HG02852 (cell line): Measurements from ENCODE around the gene CCDC195.
A peak's percentile ranks its signal among the peaks of the same experiment; 100 is the strongest.

Experiments used
- ATAC-seq: cut with Tn5 transposase; IDR thresholded peaks from one replicate; pipeline ENCODE4 v1.9.1; 2021; ENCODE audit warnings: mild to moderate bottlenecking, moderate library complexity; ENCODE audit not compliant: unreplicated experiment

CCDC195 gene

GRCh38 chr2:224716201-224716600 lies at the start of gene CCDC195:
Gene CCDC195, minus strand, starts transcription at chr2:224716365. Its CDS starts 0 bp downstream, at chr2:224716365.
- no peak for ATAC-seq

DNA sequence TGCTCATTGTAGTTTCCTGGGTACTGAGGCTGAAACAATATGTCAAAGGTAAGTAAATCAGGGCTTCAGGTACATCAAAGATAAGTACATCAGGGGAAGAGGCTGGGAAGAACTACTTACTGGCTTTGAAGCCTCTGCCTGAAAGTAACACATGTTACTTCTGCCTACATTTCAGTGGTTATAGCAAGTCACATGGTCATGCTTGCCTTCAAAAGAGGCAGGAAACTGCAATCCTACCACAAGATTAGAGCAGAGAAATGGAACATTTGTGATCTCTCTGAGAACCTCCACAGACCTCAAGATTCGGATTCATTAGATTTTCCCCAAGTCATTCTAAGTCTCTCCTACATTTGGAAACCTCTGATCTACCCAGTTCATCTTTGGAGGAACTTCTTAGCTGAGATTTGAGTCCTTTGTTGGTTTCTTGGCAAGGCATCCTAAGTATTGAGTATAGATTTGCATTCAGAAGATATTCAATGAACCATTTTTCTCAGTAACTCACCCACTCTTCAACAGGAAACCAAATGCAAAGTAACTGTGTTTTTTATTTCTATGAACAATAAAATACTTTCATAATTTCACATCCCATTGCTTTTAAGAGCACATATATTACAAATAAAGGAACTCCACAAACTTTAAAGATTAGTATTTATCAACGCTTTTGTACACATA lies 48.5 kb upstream of the CCDC195 start:
- peak; percentile 72 for ATAC-seq

DNA sequence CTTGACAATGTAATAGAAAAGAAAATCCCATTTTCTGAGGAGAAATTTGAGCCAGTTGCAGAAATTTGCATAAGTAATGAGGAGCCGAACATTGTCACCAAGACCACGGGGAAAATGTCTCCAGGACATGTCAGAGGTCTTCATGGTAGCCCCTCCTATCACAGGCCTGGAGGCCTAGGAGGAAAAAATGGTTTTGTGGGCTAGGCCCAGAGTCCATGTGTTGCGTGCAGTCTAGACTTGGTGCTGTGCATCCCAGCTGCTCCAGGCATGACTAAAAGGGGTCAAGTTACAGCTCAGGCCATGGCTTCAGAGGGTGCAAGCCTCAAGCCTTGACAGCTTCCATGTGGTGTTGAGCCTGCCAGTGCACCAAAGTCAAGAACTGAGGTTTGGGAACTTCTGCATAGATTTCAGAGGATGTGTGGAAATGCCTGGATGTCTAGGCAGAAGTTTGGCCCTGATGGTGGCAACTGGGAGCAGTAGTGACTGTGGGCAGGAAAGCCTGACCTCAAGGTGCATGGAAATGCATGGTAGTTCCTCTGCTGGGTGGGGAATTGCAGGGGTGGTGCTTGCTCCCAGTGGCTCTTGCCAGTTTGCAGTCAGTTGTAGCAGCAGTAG lies 41.9 kb upstream of the CCDC195 start:
- no peak for ATAC-seq

DNA sequence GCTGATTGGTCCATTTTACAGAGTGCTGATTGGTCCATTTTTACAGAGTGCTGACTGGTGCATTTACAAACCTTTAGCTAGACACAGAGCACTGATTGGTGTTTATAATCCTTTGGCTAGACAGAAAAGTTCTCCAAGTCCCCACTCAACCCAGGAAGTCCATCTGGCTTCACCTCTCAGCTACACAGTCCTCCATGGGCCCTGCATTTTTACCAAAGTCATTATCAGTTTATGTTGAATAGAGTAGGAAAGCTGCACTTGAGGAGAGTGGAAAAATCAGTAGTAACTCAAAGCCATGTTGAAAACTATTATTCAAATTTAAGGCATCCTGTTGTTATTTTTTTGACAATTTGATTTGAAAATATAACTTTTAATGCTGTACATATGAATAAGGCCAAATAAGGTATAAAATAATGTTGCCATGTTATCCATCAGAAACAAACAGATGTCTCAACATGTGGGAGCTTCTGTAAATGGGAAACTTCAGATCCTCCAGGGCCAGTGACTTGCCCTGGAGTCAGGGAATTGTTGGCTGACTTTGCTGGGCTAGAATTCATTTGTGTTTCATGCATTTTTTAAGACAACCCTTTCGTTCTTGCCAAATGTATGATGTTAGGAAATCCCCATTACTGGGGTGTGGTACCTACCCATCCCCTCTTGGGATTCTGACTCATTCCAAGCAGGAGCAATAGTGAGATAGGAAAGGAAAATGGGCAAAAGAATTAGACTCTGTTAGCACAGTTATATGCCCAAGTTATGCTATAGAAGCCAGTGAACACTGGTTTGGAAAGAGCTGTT lies 37.8 kb upstream of the CCDC195 start:
- no peak for ATAC-seq

DNA sequence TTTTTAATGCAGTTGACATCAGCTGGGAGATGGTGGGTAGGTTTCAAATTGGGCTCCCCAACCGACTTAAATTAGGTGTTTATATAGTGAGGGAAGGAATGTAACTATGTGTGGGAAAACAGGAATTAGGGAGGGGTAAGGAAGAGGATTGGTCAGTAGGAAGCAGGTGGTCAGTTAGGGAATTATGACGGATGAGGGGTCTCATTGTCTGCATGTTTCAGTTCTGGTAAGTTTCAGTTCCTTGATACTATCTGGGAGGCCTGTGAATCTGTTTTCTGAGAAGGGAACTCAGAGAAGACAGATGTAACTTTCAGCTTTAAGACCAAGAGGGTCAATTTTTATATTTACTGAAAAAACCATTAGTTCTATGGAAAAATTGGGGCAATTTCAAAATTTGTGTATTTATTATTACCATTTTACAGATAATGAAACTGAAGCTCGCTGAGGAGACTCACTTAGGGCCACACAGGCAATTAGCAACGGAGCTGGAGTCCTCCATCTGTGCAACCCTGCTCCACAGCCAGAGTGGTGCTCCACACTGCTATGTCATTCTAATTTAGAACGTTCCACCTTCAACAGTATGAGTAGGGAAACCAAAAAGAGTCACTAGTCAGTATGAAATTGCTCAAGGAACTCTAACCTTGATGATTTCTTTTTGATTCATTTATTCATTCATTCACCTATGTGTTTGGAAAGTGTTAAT lies 36.0 kb upstream of the CCDC195 start:
- ATAC-seq = peak; percentile 72

- ATAC-seq = no peak
These were observed 33.0 kb upstream of the CCDC195 start for GRCh38 chr2:224749136-224749535.

DNA sequence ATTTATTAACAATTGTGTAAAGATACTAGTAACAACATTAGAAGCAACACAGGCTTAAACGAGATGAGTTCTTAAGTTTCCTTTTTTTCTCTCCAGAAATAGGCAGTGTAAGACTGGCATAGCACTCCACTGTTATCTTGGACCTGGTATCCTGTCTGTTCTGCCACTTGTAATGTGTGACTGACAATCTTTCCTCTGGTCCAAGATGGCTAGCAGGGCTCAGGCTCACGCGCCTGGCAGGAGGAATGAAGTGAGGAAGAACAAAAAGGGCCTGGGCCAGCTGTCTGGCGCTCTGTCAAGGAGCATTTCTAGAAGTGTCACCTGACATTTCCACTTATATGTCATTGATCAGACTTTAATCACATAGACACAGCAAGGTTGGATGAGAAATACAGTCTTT lies 31.6 kb upstream of the CCDC195 start:
- no peak for ATAC-seq

- ATAC-seq = no peak
These were observed 20.1 kb upstream of the CCDC195 start for GRCh38 chr2:224736227-224736626.

- no peak for ATAC-seq
These were observed 18.8 kb upstream of the CCDC195 start for GRCh38 chr2:224734949-224735348.

DNA sequence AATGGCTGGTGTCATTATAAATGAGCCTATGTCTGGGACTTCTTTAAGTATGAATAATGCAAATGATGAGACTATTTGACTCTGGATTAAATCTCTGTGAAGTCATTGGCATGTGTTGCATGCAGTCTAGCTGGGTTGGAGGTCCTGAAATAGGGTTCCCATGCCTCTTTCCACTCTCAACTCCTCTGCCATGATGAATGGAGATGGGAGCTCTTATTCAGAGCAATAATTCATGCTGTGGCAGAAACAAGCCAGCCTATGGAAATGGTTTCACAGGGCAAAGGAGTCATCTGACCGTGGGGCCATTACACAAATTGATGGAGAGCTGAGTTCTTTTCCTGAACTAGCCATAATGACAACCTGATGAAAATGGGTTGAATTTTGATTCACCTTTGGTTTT lies 15.5 kb upstream of the CCDC195 start:
- ATAC-seq = no peak

- no peak for ATAC-seq
These were observed 13.3 kb upstream of the CCDC195 start for GRCh38 chr2:224729435-224729834.

- no peak for ATAC-seq
These were observed 8.2 kb upstream of the CCDC195 start for GRCh38 chr2:224724331-224724730.

- no peak for ATAC-seq
These were observed 7.5 kb upstream of the CCDC195 start for GRCh38 chr2:224723586-224724217.

DNA sequence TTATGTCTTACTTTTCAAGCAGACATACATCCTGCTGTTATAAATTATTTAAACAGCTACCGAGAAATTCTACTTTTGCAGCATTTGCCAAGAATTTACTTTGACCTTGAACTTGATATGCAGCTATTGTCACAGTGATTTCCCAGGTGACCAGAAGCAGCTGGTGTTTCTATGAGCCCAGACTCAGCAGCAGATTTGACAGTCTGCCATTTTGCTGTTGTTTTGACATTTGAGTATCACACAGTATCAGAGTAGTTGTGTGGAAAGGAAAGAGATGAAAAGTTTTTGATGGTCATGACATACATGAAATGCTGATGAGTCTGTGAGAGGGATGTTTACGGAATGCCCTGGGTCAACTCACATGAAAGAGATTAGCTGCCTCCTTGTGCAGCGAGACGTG lies 6.6 kb upstream of the CCDC195 start:
- no peak for ATAC-seq

GRCh38 chr2:224722250-224722649 lies 6.1 kb upstream of the CCDC195 start:
- no peak for ATAC-seq

DNA sequence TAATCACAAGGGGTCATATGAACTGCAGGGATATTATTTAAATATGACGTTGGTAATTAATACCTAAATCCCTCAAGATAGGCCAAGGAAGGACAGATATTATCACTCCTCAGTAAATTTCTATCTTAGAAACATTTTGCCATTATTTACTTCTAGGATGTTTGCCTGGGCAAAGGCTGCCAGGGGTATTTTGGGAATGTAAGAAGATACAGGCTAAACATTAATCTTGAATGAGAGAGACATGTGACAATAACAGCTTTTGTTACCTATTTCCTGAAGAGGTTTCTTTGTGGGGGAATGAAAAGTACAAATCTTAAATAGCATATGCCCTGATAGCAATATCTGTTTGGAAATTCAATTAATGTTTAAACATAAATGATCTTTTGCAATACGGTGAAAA lies 756 bp upstream of the CCDC195 start:
- no peak for ATAC-seq

GRCh38 chr2:224711859-224712665 lies 4.1 kb downstream of the CCDC195 start:
- ATAC-seq = no peak

- ATAC-seq = no peak
These were observed 4.8 kb downstream of the CCDC195 start for GRCh38 chr2:224711381-224711780.

GRCh38 chr2:224709301-224709700 lies 6.9 kb downstream of the CCDC195 start:
- no peak for ATAC-seq

GRCh38 chr2:224694502-224694901 lies 21.7 kb downstream of the CCDC195 start:
- ATAC-seq = no peak
